Liver (tissue), 3 donors: ENCODE data around the gene YDJC.

Experiments used
- JUND ChIP-seq, 2 donors: IDR thresholded peaks; 2 replicates each; pipeline ENCODE4 v1.6.1; 2016; ENCODE audit warnings: antibody characterized with exemption in 2 of 2
- TAF1 ChIP-seq: conservative IDR thresholded peaks from 2 replicates; pipeline ENCODE4 v1.6.1; 2016; ENCODE audit warnings: antibody characterized with exemption, mild to moderate bottlenecking
- TF ChIP-seq, protein P1 (sequence below): IDR thresholded peaks from 2 replicates; pipeline ENCODE4 v1.6.1; 2016; ENCODE audit warnings: antibody characterized with exemption
- TF ChIP-seq, protein P2 (sequence below): IDR thresholded peaks from 2 replicates; pipeline ENCODE4 v1.6.1; 2016; ENCODE audit warnings: antibody characterized with exemption, mild to moderate bottlenecking
- TF ChIP-seq, protein P3 (sequence below): fragments of 150-350 bp; IDR thresholded peaks from 2 replicates; pipeline ENCODE4 v1.5.1; 2017; ENCODE audit warnings: improper control_type of control experiment, low read depth, low read length; ENCODE audit not compliant: missing input control
- donor health status: healthy.
- donor health status: healthy.

DNA sequence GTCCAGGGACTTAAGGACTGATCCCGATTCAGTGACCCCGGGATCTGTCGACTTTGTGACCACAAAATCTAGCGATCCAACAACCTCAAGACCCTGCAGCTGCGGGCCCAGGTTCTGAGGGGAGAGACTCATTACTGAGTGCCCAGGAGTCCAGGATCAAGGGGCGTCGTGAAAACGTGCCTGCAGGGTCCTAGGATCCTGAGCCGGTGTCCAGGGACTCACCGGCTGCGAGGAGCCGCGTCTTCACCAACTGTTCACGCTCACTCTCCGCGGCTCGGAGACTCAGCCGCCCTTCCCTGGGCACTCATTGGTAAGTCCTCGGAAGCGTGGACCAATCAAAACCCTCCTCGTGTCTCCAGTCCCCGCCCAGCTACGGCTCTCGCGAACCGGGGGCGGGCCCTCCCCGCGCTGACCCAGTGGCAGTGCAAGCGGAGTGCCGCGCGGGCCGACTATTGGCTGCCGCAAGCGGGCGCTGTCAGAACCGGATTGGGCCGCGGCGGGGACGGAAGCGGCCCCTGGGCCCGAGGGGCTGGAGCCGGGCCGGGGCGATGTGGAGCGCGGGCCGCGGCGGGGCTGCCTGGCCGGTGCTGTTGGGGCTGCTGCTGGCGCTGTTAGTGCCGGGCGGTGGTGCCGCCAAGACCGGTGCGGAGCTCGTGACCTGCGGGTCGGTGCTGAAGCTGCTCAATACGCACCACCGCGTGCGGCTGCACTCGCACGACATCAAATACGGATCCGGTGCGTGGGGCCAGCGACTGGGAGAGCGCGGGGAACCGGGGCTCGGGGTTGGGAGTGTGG, 12.2 kb upstream of the YDJC start, which contains the start of gene SDF2L1:
- TF ChIP-seq, protein P1, sequence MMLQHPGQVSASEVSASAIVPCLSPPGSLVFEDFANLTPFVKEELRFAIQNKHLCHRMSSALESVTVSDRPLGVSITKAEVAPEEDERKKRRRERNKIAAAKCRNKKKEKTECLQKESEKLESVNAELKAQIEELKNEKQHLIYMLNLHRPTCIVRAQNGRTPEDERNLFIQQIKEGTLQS: no peak
- TF ChIP-seq, protein P2, sequence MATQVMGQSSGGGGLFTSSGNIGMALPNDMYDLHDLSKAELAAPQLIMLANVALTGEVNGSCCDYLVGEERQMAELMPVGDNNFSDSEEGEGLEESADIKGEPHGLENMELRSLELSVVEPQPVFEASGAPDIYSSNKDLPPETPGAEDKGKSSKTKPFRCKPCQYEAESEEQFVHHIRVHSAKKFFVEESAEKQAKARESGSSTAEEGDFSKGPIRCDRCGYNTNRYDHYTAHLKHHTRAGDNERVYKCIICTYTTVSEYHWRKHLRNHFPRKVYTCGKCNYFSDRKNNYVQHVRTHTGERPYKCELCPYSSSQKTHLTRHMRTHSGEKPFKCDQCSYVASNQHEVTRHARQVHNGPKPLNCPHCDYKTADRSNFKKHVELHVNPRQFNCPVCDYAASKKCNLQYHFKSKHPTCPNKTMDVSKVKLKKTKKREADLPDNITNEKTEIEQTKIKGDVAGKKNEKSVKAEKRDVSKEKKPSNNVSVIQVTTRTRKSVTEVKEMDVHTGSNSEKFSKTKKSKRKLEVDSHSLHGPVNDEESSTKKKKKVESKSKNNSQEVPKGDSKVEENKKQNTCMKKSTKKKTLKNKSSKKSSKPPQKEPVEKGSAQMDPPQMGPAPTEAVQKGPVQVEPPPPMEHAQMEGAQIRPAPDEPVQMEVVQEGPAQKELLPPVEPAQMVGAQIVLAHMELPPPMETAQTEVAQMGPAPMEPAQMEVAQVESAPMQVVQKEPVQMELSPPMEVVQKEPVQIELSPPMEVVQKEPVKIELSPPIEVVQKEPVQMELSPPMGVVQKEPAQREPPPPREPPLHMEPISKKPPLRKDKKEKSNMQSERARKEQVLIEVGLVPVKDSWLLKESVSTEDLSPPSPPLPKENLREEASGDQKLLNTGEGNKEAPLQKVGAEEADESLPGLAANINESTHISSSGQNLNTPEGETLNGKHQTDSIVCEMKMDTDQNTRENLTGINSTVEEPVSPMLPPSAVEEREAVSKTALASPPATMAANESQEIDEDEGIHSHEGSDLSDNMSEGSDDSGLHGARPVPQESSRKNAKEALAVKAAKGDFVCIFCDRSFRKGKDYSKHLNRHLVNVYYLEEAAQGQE: peak; percentile 14
- TF ChIP-seq, protein P3, sequence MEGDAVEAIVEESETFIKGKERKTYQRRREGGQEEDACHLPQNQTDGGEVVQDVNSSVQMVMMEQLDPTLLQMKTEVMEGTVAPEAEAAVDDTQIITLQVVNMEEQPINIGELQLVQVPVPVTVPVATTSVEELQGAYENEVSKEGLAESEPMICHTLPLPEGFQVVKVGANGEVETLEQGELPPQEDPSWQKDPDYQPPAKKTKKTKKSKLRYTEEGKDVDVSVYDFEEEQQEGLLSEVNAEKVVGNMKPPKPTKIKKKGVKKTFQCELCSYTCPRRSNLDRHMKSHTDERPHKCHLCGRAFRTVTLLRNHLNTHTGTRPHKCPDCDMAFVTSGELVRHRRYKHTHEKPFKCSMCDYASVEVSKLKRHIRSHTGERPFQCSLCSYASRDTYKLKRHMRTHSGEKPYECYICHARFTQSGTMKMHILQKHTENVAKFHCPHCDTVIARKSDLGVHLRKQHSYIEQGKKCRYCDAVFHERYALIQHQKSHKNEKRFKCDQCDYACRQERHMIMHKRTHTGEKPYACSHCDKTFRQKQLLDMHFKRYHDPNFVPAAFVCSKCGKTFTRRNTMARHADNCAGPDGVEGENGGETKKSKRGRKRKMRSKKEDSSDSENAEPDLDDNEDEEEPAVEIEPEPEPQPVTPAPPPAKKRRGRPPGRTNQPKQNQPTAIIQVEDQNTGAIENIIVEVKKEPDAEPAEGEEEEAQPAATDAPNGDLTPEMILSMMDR: peak; percentile 16
- no peak for TF ChIP-seq TAF1
- no peak for TF ChIP-seq JUND (IDR thresholded peaks at IDR 0.05)
